Measurements from ENCODE around the gene CDKAL1. TPM values are rescaled to one million over a fixed set of nuclear protein-coding genes. Genes with fewer than 3 reads are reported as not detected.
"Not testable (repeated sequence)": the region's sequence is repeated elsewhere in the genome, so short reads cannot be mapped to it uniquely, and the experiment has no call there.

CDKAL1 gene
- total RNA-seq, 2 experiments from 2014 or later, result 22.1 to 23.4 TPM

DNA sequence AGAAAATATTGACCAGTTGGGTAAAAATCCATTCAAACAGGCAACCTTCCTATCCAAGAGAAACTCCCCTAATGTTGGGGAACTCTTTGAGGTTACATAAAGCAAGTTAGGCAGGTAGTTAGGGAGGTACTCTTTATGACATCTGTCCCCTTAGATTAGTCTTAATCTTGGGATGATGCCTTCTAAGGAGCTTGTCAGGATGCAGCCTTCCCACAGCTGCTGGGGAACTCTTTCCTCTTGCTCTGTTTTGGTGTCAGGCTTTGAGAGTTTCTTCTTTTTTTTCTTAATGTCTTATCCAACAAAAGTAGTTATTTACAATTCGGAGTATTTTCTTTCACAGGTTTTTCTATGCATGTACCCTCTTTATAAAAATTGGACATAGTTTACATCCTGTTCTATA lies 194.8 kb downstream of the CDKAL1 start:
- ATAC-seq (no peak), DNase-seq (no peak)
- POLR2A ChIA-PET, result no interaction called here
- Mint-ChIP-seq H3K9me3 (ENCODE audit: low read depth) (no peaks in the 10 kb centered on the region), H3K27ac (no peak overlapping the region), H3K4me3 (no peak overlapping the region), H3K27me3 (no peaks in the 10 kb centered on the region), H3K36me3 (ENCODE audit: low read depth) (peaks cover 3% of the 10 kb centered on the region), H3K4me1 (peaks cover 2% of the 10 kb centered on the region)
- intact Hi-C loops (cut with DNase I, micrococcal nuclease), result no loop called here
- CTCF ChIA-PET, result interaction anchor here (1.7 kb wide), 1 partner anchor 11 kb away, joined by 4 read pairs; no protein-coding TSS in a partner anchor

DNA sequence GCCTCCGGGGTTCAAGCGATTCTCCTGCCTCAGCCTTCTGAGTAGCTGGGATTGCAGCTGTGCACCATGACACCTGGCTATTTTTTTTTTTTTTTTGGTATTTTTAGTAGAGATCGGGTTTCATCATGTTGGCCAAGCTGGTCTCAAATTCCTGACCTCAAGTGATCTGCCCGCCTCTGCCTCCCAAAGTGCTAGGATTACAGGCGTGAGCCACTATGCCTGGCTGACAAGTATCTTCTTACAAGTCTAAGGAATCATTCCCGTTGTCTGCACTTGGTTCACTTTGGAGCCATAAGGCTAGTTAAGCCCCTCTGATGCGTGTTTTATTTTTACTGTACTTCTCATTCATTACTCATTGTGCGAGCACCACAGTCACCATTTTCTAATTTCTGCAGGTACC lies 198.1 kb downstream of the CDKAL1 start:
- H3K9me3 Mint-ChIP-seq (ENCODE audit: low read depth); H3K4me1 Mint-ChIP-seq; H3K27ac Mint-ChIP-seq; H3K36me3 Mint-ChIP-seq (ENCODE audit: low read depth); H3K27me3 Mint-ChIP-seq; CTCF ChIA-PET; ATAC-seq; H3K4me3 Mint-ChIP-seq; DNase-seq; intact Hi-C loops (cut with DNase I, micrococcal nuclease); POLR2A ChIA-PET: not testable (repeated sequence)

DNA sequence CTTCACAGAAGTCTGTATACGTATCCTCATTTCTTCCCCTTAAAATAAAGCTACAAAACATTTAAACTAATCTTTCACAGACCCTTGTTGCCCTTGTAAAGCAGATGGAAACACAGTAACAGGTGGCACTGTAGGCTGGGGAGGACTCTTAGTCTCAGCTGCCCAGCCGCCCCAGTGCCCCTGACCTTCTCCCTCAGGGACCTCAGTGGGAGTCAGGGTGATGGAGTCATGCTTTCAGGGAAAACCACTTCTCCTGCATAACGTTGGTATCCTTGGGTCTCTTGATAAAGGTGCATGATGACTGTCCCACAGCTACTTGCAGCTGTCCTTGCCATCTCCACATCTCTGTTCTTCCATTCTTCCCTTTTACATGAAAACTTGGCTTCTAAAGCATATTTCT lies 198.6 kb downstream of the CDKAL1 start:
- Mint-ChIP-seq H3K4me3 (no peak overlapping the region), H3K27ac (no peak overlapping the region), H3K9me3 (ENCODE audit: low read depth) (no peaks in the 10 kb centered on the region), H3K27me3 (no peaks in the 10 kb centered on the region), H3K36me3 (ENCODE audit: low read depth) (peaks cover 5% of the 10 kb centered on the region), H3K4me1 (peaks cover 2% of the 10 kb centered on the region)
- ChIA-PET CTCF (interaction anchor here (0.7 kb wide), 1 partner anchor 500 kb away, joined by 3 read pairs; no protein-coding TSS in a partner anchor), POLR2A (no interaction called here)
- no peak for DNase-seq
- no peak for ATAC-seq
- intact Hi-C loops (cut with DNase I, micrococcal nuclease), result no loop called here

DNA sequence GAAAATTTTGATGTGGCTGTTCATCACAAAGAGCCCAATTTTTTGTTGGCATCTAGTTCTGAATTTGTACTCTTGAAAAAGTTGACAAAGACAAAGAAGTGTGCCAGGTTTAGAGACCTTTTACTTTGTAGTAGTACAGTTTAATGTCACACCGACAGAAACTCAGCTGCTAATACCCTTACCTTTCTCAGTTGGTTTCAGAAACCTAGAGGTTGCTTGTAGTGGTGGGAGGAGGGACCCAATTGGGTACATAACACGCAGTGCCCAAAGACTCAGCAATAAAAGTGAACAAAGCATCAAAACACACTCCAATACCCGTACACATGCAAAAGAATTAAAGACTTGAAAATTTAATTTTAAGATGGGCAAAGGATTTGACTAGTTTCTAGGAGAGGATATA lies 203.7 kb downstream of the CDKAL1 start:
- no peaks in the 10 kb centered on the region for H3K4me1 Mint-ChIP-seq
- ATAC-seq (no peak), DNase-seq (no peak)
- POLR2A ChIA-PET, result no interaction called here
- H3K27ac Mint-ChIP-seq, result no peak overlapping the region
- peaks cover 4% of the 10 kb centered on the region for H3K9me3 Mint-ChIP-seq (ENCODE audit: low read depth)
- CTCF ChIA-PET, result interaction anchor here (0.7 kb wide), 1 partner anchor 11 kb away, joined by 3 read pairs; no protein-coding TSS in a partner anchor
- H3K27me3 Mint-ChIP-seq, result no peaks in the 10 kb centered on the region
- intact Hi-C loops (cut with DNase I, micrococcal nuclease), result no loop called here
- H3K4me3 Mint-ChIP-seq, result no peak overlapping the region
- peaks cover 32% of the 10 kb centered on the region for H3K36me3 Mint-ChIP-seq (ENCODE audit: low read depth)

DNA sequence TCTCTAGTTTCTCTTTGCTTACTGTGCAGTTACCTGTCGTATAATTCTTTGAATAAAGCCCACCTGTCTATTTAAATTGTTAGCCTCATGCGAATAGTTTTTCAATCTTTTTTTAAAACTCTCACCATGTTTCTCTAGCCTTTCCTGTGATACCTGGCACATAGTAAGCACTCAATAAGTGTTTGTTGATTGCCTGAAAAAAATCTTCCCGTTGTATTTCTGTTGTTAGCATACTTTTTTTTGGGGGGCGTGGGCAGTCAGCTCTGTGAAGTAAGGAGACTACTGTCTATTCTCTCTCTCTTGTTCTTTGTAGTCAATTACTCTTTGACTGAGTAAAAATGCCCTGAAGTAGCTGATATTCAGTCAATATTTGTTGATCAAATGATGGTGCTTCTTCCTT lies 205.8 kb downstream of the CDKAL1 start:
- Mint-ChIP-seq H3K36me3 (ENCODE audit: low read depth) (peaks cover 32% of the 10 kb centered on the region), H3K4me1 (no peaks in the 10 kb centered on the region), H3K27me3 (no peaks in the 10 kb centered on the region), H3K4me3 (no peak overlapping the region), H3K27ac (no peak overlapping the region), H3K9me3 (ENCODE audit: low read depth) (peaks cover 4% of the 10 kb centered on the region)
- ChIA-PET POLR2A (no interaction called here), CTCF (interaction anchor here (1.0 to 1.7 kb wide), 2 partner anchors 12 to 21 kb away, joined by 3 to 4 read pairs; no protein-coding TSS in a partner anchor)
- intact Hi-C loops (cut with DNase I, micrococcal nuclease), result no loop called here
- ATAC-seq (no peak), DNase-seq (no peak)

DNA sequence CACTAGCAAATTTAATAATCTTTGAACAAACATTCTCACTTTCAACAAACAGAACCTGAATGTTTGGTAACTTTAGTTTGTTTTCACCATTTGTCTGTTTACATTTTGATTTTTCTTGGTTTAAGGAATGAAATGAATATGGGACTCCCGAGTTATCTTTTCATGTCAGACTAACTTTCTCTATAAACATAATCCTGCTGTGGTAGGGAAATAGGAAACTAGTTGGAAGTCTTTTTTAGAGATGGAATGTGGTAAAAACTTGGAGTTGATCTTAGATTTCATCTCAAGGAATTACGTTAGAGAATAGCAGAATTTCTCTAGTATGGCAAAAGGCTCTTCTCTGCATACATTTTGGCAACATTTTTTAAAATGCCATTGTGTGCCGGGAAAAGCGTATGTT lies 206.5 kb downstream of the CDKAL1 start:
- intact Hi-C loops (cut with DNase I, micrococcal nuclease), result no loop called here
- Mint-ChIP-seq H3K36me3 (ENCODE audit: low read depth) (peaks cover 32% of the 10 kb centered on the region), H3K27ac (no peak overlapping the region), H3K9me3 (ENCODE audit: low read depth) (peaks cover 4% of the 10 kb centered on the region), H3K4me1 (no peaks in the 10 kb centered on the region), H3K27me3 (no peaks in the 10 kb centered on the region), H3K4me3 (no peak overlapping the region)
- DNase-seq (no peak), ATAC-seq (no peak)
- POLR2A ChIA-PET, result no interaction called here
- CTCF ChIA-PET, result interaction anchor here (1.7 kb wide), 1 partner anchor 13 kb away, joined by 4 read pairs; no protein-coding TSS in a partner anchor

DNA sequence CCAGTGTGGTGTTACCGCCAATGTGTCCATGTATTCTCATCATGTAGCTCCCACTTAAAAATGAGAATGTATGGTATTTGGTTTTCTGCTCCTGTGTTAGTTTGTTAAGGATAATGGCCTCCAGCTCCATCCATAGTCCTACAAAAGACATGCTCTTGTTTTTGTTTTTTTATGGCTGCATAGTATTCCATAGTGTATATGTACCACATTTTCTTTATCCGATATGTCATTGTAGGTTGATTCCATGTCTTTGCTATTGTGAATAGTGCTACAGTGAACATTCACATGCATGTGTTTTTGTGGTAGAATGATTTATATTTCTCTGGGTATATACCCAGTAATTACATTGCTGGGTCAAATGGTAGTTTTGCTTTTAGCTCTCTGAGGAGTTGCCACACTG lies 207.2 kb downstream of the CDKAL1 start:
- H3K36me3 Mint-ChIP-seq (ENCODE audit: low read depth), result peaks cover 32% of the 10 kb centered on the region
- intact Hi-C loops (cut with DNase I, micrococcal nuclease), result no loop called here
- H3K4me3 Mint-ChIP-seq, result no peak overlapping the region
- ChIA-PET POLR2A (no interaction called here), CTCF (no interaction called here)
- H3K4me1 Mint-ChIP-seq, result peaks cover 7% of the 10 kb centered on the region
- DNase-seq, result no peak
- ATAC-seq, result no peak
- no peaks in the 10 kb centered on the region for H3K27me3 Mint-ChIP-seq
- no peak overlapping the region for H3K27ac Mint-ChIP-seq
- H3K9me3 Mint-ChIP-seq (ENCODE audit: low read depth), result peaks cover 4% of the 10 kb centered on the region

DNA sequence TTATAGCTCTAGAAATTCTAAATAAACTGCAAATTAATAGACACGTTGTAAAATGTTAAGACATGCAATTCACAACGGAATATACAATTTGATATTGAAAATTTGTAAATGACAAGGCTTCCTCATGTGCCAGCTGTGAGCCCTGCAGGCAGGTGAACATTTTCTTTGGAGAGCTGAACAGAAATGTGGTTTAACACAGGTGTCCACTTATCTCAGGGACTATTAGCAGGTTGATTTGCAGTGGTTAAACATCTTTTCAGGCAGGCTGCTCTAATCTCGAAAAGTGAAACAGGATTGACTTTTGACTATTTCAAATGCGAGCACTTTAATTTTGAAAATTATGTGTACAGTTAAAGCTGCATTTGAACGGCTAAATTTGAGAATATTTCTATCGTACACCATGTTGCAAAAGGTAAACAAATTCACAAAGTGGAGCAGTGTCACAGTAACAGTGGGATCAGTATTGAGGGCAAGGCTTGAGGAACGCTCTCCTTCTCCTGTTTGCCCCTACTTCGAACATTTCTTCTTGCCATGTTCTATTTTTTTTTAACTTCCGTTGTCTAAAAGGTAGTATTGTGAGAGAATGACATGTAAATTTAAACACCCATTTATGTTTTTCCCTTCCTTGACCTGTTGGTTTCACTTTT lies 210.8 kb downstream of the CDKAL1 start:
- no peak for DNase-seq
- Mint-ChIP-seq H3K9me3 (ENCODE audit: low read depth) (peaks cover 7% of the 10 kb centered on the region), H3K4me1 (peaks cover 12% of the 10 kb centered on the region), H3K27me3 (no peaks in the 10 kb centered on the region), H3K4me3 (no peak overlapping the region), H3K36me3 (ENCODE audit: low read depth) (peaks cover 29% of the 10 kb centered on the region), H3K27ac (no peak overlapping the region)
- ChIA-PET CTCF (no interaction called here), POLR2A (no interaction called here)
- ATAC-seq, result no peak
- intact Hi-C loops (cut with DNase I, micrococcal nuclease), result no loop called here

DNA sequence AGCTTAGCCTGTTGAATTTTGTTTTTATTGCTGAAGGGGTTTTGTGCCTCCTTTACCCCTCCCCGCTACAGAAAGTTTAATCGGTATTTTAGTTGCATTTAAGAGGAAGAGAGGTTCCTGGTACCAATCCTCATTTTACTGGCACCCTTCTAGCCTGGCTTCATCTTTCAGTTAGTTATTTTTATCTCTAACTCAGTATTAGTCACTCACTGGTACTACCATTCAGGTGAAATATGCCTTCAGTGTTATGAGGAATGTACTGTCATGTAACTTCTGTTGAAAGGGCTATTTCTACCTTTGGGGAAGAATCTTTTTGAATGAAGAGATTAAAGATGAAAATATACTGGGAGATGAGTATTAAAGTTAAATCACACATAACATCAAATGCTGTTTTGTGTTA lies 211.8 kb downstream of the CDKAL1 start:
- CTCF ChIA-PET, result interaction anchor here (0.9 kb wide), 1 partner anchor 182 kb away, joined by 3 read pairs; no protein-coding TSS in a partner anchor
- no peak overlapping the region for H3K4me3 Mint-ChIP-seq
- intact Hi-C loops (cut with DNase I, micrococcal nuclease), result no loop called here
- POLR2A ChIA-PET, result no interaction called here
- H3K9me3 Mint-ChIP-seq (ENCODE audit: low read depth), result peaks cover 7% of the 10 kb centered on the region
- H3K27me3 Mint-ChIP-seq, result no peaks in the 10 kb centered on the region
- H3K27ac Mint-ChIP-seq, result no peak overlapping the region
- no peak for ATAC-seq
- no peak for DNase-seq
- H3K36me3 Mint-ChIP-seq (ENCODE audit: low read depth), result peaks cover 21% of the 10 kb centered on the region
- peaks cover 12% of the 10 kb centered on the region for H3K4me1 Mint-ChIP-seq

DNA sequence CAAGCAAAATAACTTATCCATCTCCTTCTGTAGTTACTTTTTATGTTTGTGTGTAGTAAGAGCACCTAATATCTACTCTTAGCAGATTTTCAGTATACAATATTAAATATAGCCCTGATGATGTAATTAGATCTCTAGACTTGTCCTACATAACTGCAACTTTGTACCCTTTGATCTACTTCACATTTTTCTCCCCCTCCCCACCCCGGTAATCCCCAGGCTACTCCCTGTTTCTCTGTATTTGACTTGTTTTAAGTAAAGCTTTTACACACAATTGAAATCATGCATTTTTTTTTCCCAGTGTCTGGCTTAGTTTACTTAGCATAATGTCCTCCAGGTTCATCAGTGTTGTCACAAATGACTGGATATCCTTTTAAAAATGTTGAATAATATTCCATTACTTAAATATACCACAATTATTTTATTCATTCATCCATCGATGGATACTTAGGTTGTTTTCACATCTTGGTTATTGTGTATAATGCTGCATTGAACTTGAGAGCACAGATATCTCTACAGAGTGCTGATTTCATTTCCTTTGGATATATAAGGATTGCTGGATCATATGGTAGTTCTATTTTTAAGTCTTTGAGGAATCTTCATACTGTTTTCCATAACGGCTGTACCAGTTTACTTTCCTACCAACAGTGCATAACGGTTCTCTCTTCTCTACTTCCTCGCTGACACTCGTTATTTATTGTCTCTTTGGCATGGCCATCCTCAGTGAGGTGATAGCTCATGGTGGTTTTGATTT lies 212.7 kb downstream of the CDKAL1 start:
- Mint-ChIP-seq H3K9me3 (ENCODE audit: low read depth) (peaks cover 3% of the 10 kb centered on the region), H3K36me3 (ENCODE audit: low read depth) (peaks cover 14% of the 10 kb centered on the region), H3K27me3 (no peaks in the 10 kb centered on the region), H3K27ac (no peak overlapping the region), H3K4me3 (no peak overlapping the region), H3K4me1 (peaks cover 12% of the 10 kb centered on the region)
- DNase-seq (no peak), ATAC-seq (no peak)
- ChIA-PET CTCF (no interaction called here), POLR2A (no interaction called here)
- intact Hi-C loops (cut with DNase I, micrococcal nuclease), result no loop called here

DNA sequence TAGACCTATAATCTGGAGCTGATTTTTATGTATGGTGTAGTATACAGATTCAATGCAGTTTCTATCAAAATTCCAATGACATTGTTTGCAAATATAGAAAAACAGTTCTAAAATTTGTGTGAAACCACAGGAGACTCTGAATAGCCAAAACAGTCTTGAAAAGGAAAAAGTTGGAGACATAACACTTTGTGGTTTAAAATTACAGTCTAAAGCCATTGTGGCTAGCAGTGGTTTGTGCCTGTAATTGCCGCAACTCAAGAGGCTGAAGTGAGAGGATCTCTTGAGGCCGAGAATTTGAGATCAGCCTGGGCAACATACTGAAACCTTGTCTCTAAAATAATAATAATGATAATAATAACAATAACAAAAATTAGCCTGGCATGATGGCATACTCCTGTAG lies 213.7 kb downstream of the CDKAL1 start:
- Mint-ChIP-seq H3K27me3 (no peaks in the 10 kb centered on the region), H3K4me1 (peaks cover 12% of the 10 kb centered on the region), H3K36me3 (ENCODE audit: low read depth) (peaks cover 17% of the 10 kb centered on the region), H3K27ac (no peak overlapping the region), H3K4me3 (no peak overlapping the region), H3K9me3 (ENCODE audit: low read depth) (peaks cover 3% of the 10 kb centered on the region)
- ChIA-PET POLR2A (no interaction called here), CTCF (no interaction called here)
- no peak for ATAC-seq
- intact Hi-C loops (cut with DNase I, micrococcal nuclease), result no loop called here
- no peak for DNase-seq

DNA sequence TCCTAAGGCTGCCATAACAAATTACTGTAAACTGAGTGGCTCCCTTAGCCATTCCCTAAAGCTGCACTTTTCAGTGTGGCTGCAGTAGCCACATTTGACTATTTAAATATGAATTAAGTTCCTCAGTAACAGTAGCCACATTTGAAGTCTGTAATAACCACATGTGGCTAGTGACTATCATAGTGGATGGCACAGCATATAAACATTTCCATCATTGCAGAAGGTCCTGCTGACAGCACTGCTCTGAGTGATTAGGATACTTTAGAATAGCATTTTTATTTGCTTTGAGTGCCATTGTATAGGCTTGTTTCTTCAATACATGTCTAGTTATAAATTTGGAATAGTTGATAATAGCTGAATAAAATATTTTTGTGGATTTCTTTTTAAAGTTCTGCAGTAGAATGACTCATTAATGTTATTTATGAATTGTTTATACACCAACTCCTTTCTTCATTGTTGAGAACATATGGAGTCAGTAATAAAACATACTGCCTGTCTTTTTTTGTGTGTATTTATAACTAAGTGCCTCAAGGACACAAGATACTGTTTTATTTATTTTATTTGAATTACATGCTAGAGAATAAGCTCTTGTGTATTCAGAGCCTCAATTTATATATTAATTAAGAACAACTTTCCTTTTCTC lies 217.2 kb downstream of the CDKAL1 start:
- no peak for DNase-seq
- peaks cover 5% of the 10 kb centered on the region for H3K4me1 Mint-ChIP-seq
- H3K36me3 Mint-ChIP-seq (ENCODE audit: low read depth), result peaks cover 30% of the 10 kb centered on the region
- POLR2A ChIA-PET, result no interaction called here
- ATAC-seq, result no peak
- no peaks in the 10 kb centered on the region for H3K27me3 Mint-ChIP-seq
- CTCF ChIA-PET, result interaction anchor here (0.5 to 0.6 kb wide), 2 partner anchors 172 to 899 kb away, joined by 3 read pairs; no protein-coding TSS in a partner anchor
- intact Hi-C loops (cut with DNase I, micrococcal nuclease), result no loop called here
- no peak overlapping the region for H3K4me3 Mint-ChIP-seq
- peaks cover 10% of the 10 kb centered on the region for H3K9me3 Mint-ChIP-seq (ENCODE audit: low read depth)
- no peak overlapping the region for H3K27ac Mint-ChIP-seq
